NCI-H187 (cell line): ENCODE data around the gene BLTP3A.
"Not testable (repeated sequence)": the region's sequence is repeated elsewhere in the genome, so short reads cannot be mapped to it uniquely, and the experiment has no call there.

Source experiments
- DNase-seq, 2 experiments: peaks; one replicate each; lab custom pipeline; 2025; lab: John Stamatoyannopoulos, UW

BLTP3A gene

GRCh38 chr6:34791701-34792604 is at the start of gene BLTP3A:
Gene BLTP3A (plus strand): TSS chr6:34792083. CDS start chr6:34792251, 168 bp downstream.
- DNase-seq = peak; percentile 45 to 66

GRCh38 chr6:34742094-34742493 is 49.8 kb upstream of the BLTP3A start:
- no peak for DNase-seq

DNA sequence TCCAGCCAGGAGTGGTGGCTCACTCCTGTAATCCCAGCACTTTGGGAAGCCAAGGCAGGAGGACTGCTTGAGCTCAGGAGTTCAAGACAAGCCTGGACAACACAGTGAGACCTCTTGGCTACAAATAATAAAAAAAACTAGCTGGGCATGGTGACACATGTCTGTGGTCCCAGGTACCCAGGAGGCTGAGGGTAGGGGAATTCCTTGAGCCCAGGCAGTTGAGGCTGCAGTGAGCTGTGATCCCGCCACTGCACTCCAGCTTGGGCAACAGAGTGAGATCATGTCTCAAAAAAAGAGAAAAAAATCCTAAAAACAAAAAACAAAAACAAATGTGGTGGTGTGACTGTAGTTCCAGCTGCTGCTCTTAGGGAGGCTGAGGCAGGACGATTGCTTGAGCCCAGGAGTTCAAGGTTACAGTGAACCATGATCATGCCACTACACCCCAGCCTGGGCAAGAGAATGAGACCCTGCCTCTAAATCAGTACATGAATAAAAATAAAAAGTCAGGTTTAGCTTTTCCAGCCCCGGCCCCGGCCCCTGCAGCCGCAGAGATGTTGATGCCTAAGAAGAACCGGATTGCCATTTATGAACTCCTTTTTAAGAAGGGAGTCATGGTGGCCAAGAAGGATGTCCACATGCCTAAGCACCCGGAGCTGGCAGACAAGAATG is 48.1 kb upstream of the BLTP3A start:
- DNase-seq = no peak

DNA sequence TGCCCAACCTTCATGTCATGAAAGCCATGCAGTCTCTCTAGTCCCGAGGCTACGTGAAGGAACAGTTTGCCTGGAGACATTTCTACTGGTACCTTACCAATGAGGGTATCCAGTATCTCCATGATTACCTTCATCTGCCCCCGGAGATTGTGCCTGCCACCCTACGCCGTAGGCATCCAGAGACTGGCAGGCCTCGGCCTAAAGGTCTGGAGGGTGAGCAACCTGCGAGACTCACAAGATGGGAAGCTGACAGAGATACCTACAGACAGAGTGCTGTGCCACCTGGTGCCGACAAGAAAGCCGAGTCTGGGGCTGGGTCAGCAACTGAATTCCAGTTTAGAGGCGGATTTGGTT is 47.6 kb upstream of the BLTP3A start:
- DNase-seq = not testable (repeated sequence)

GRCh38 chr6:34745277-34746103 is 46.4 kb upstream of the BLTP3A start:
- DNase-seq = no peak

- DNase-seq = no peak
These were observed 45.6 kb upstream of the BLTP3A start for GRCh38 chr6:34746104-34746846.

GRCh38 chr6:34748757-34749156 is 43.1 kb upstream of the BLTP3A start:
- no peak for DNase-seq

- not testable (repeated sequence) for DNase-seq
These were observed 35.4 kb upstream of the BLTP3A start for GRCh38 chr6:34756513-34756856.

DNA sequence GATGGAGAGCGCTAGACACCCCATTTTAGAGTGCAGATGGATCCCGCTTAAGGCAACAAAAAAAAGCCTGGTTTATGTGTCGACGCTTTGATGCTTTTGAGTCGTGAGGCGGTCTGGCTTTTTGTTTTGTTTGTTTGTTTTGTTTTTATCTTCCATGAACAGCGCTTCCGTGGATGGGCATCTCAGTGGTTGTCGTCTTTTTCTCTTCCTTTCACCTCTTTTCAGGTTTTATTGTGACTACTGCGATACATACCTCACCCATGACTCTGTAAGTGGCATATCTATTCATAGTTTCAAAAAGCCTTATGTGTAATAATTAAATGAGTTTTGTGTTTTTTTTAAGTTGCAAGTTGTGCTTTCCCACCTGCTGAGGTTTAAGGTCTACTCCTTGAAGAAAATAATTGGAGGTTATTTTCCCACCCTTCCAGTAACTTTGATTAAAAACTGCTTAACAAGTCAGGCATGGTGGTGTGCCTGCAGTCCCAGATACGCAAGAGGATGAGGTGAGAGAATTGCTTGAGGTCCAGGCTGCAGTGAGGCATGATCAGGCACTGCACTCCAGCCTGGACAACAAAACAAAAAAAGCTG is 34.1 kb upstream of the BLTP3A start:
- DNase-seq = no peak

GRCh38 chr6:34760108-34760507 is 31.8 kb upstream of the BLTP3A start:
- DNase-seq = no peak

DNA sequence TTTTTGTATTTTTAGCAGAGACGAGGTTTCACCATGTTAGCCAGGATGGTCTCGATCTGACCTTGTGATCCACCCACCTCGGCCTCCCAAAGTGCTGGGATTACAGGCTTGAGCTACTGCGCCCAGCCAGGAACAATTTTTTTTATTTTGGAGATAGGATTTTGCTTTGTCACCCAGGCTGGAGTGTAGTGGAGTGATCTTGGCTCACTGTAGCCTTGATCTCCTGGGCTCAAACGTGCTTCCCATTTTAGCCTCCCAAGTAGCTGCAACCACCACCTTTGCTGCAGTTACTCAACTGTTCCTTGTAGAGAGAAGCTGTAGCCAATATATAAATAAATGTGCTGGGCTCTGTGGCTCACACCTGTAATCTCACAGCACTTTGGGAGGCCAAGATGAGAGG is 30.2 kb upstream of the BLTP3A start:
- not testable (repeated sequence) for DNase-seq

DNA sequence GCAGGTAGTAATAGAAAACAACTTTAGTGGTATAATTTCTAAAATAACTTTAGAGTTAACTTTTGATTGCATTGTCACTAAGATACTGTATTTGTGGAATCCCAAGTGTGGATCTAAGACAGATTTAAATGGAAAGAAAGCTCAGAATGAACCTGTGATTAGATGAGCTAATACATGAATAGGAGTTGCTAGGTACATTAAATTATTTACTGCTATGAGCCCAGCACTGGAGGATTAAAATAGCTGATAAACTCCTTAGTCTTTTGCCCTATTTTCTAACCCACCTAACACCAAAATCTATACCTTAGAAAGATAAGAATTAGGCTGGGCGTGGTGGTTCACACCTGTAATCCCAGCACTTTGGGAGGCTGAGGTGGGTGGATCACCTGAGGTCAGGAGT is 23.7 kb upstream of the BLTP3A start:
- no peak for DNase-seq

- no peak for DNase-seq
These were observed 20.2 kb upstream of the BLTP3A start for GRCh38 chr6:34771727-34772126.

- DNase-seq = no peak
These were observed 18.9 kb upstream of the BLTP3A start for GRCh38 chr6:34772940-34773339.

- no peak for DNase-seq
These were observed 18.0 kb upstream of the BLTP3A start for GRCh38 chr6:34773916-34774315.

- no peak for DNase-seq
These were observed 16.9 kb upstream of the BLTP3A start for GRCh38 chr6:34774967-34775366.

- DNase-seq = not testable (repeated sequence)
These were observed 6.5 kb upstream of the BLTP3A start for GRCh38 chr6:34785375-34785774.

DNA sequence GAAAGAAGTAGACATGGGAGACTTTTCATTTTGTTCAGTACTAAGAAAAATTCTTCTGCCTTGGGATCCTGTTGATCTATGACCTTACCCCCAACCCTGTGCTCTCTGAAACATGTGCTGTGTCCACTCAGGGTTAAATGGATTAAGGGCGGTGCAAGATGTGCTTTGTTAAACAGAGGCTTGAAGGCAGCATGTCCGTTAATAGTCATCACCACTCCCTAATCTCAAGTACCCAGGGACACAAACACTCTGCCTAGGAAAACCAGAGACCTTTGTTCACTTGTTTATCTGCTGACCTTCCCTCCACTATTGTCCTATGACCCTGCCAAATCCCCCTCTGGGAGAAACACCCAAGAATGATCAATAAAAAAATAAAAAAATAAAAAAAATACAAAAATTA is 4.7 kb upstream of the BLTP3A start:
- DNase-seq = not testable (repeated sequence)

GRCh38 chr6:34788111-34788510 is 3.8 kb upstream of the BLTP3A start:
- DNase-seq = no peak

- DNase-seq = peak in 1 of 2 experiments; percentile 45
These were observed 651 bp upstream of the BLTP3A start for GRCh38 chr6:34791164-34791700.
